Measurements from ENCODE around the gene APBA1. TPM values are rescaled to one million over a fixed set of nuclear protein-coding genes. Genes with fewer than 3 reads are reported as not detected.

APBA1 gene
- total and polyA plus RNA-seq, 9 of the 15 experiments (the other 6 are each of a cell fraction or from before 2014, with no cell fraction given): 0.01 to 0.02 TPM; not detected in 7

DNA sequence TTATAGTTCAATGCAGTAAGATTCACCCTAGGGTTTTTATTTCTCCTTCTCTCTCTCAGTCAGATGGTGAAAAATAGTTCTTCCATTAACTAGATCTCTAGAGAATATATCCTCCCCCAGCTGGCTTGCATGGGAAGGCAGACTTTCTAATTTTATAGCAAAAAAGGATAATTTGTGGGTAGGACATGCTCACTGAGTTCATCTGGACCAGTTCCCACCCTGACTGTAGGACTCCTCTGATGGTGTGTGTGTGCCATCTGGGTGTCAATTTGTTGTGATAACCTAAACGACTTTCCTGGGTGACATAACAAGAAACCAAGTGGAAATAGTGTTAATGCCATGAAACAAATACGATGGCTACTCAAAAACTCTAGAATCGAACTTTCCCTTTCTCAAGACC, 44.9 kb downstream of the APBA1 start:
- POLR2A ChIA-PET: no interaction called here
- DNase-seq (ENCODE audit: extremely low read depth in 1 of 4, low spot score in 3 of 4) (no peak), FAIRE-seq (no peak), ATAC-seq (no peak)
- WGBS (ENCODE audit: insufficient coverage, low coverage, missing lambda C conversion rate): 0% methylated on average over 3 of the region's 3 CpGs
- intact Hi-C loops (cut with micrococcal nuclease): no loop called here
- no peaks in the 10 kb centered on the region for H4K20me1 ChIP-seq (replicated peaks; ENCODE audit: control insufficient read depth, insufficient read depth, low read length)
- in situ Hi-C loops (cut with MboI): no loop called here
- no peak overlapping the region for H3K4me3 ChIP-seq
- H3K9me3 ChIP-seq (replicated peaks; ENCODE audit: control insufficient read depth, insufficient read depth, low read depth, low read length): no peaks in the 10 kb centered on the region
- no peaks in the 10 kb centered on the region for H3K4me1 ChIP-seq (replicated peaks in 1 of 2; ENCODE audit: control insufficient read depth in 2 of 2, insufficient read depth in 2 of 2, low read length in 2 of 2)
- TF ChIP-seq DPF2 (IDR thresholded peaks at IDR 0.05): no peak
- no peak overlapping the region for H3K9ac ChIP-seq (ENCODE audit: insufficient read depth in 1 of 2, low read depth in 2 of 2, low read length in 2 of 2)
- H3K27me3 ChIP-seq (ENCODE audit: control insufficient read depth in 2 of 2, insufficient read depth in 2 of 2, low read length in 2 of 2): no peaks in the 10 kb centered on the region
- no peak overlapping the region for H3K27ac ChIP-seq (ENCODE audit: extremely low read depth, low read depth, low read length)
- H3K36me3 ChIP-seq (ENCODE audit: control insufficient read depth, insufficient read depth, low read length): no peaks in the 10 kb centered on the region
- no peak overlapping the region for H3K4me2 ChIP-seq (ENCODE audit: insufficient read depth, low read length)
- BruUV-seq (replicated peaks): no TSS peak
- CTCF ChIA-PET (ENCODE audit: low intra/inter-chr PET ratio): no interaction called here
- H3K79me2 ChIP-seq (ENCODE audit: control insufficient read depth, insufficient read depth, low read length): no peaks in the 10 kb centered on the region
- H3K9me1 ChIP-seq (ENCODE audit: control insufficient read depth, insufficient read depth, low read length): no peaks in the 10 kb centered on the region
- H2AFZ ChIP-seq (ENCODE audit: low read depth, low read length): no peak overlapping the region

DNA sequence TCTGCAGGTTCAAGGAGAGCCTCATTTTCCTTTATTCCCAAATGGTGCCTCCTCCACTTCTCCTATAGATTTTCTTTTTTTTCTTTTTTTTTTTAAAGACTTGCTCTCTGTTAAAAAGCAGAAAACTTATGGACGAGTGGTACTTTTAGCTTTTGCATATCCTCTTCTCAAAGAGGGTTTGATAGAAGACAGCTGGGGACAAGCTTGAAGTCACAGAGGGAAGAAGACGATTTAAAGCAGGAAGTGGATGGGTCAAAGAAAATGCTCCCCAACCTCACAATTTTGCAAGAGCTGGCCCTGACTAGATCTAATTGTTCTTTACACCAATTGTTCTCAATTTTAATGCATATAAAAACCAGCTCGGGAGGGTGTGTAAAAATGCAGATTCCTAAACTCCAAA, 48.9 kb downstream of the APBA1 start:
- in situ Hi-C loops (cut with MboI): no loop called here
- no peak overlapping the region for H2AFZ ChIP-seq (ENCODE audit: low read depth, low read length)
- no peaks in the 10 kb centered on the region for H3K36me3 ChIP-seq (ENCODE audit: control insufficient read depth, insufficient read depth, low read length)
- H3K4me2 ChIP-seq (ENCODE audit: insufficient read depth, low read length): no peak overlapping the region
- no peaks in the 10 kb centered on the region for H3K9me3 ChIP-seq (replicated peaks; ENCODE audit: control insufficient read depth, insufficient read depth, low read depth, low read length)
- H3K79me2 ChIP-seq (ENCODE audit: control insufficient read depth, insufficient read depth, low read length): no peaks in the 10 kb centered on the region
- DNase-seq (ENCODE audit: extremely low read depth in 1 of 4, low spot score in 3 of 4) (no peak), FAIRE-seq (no peak), ATAC-seq (no peak)
- no peak overlapping the region for H3K27ac ChIP-seq (ENCODE audit: extremely low read depth, low read depth, low read length)
- ChIA-PET CTCF (ENCODE audit: low intra/inter-chr PET ratio) (no interaction called here), POLR2A (no interaction called here)
- 0% methylated on average over 3 of the region's 3 CpGs for WGBS (ENCODE audit: insufficient coverage, low coverage, missing lambda C conversion rate)
- H3K9ac ChIP-seq (ENCODE audit: insufficient read depth in 1 of 2, low read depth in 2 of 2, low read length in 2 of 2): no peak overlapping the region
- no peaks in the 10 kb centered on the region; a peak in 1 of 5 replicates for H3K27me3 ChIP-seq (ENCODE audit: control insufficient read depth in 2 of 2, insufficient read depth in 2 of 2, low read length in 2 of 2)
- intact Hi-C loops (cut with micrococcal nuclease): no loop called here
- H3K9me1 ChIP-seq (ENCODE audit: control insufficient read depth, insufficient read depth, low read length): no peaks in the 10 kb centered on the region
- no peak overlapping the region for H3K4me3 ChIP-seq
- no peaks in the 10 kb centered on the region for H4K20me1 ChIP-seq (replicated peaks; ENCODE audit: control insufficient read depth, insufficient read depth, low read length)
- no TSS peak for BruUV-seq (replicated peaks)
- H3K4me1 ChIP-seq (replicated peaks in 1 of 2; ENCODE audit: control insufficient read depth in 2 of 2, insufficient read depth in 2 of 2, low read length in 2 of 2): no peaks in the 10 kb centered on the region
- TF ChIP-seq, protein P1, sequence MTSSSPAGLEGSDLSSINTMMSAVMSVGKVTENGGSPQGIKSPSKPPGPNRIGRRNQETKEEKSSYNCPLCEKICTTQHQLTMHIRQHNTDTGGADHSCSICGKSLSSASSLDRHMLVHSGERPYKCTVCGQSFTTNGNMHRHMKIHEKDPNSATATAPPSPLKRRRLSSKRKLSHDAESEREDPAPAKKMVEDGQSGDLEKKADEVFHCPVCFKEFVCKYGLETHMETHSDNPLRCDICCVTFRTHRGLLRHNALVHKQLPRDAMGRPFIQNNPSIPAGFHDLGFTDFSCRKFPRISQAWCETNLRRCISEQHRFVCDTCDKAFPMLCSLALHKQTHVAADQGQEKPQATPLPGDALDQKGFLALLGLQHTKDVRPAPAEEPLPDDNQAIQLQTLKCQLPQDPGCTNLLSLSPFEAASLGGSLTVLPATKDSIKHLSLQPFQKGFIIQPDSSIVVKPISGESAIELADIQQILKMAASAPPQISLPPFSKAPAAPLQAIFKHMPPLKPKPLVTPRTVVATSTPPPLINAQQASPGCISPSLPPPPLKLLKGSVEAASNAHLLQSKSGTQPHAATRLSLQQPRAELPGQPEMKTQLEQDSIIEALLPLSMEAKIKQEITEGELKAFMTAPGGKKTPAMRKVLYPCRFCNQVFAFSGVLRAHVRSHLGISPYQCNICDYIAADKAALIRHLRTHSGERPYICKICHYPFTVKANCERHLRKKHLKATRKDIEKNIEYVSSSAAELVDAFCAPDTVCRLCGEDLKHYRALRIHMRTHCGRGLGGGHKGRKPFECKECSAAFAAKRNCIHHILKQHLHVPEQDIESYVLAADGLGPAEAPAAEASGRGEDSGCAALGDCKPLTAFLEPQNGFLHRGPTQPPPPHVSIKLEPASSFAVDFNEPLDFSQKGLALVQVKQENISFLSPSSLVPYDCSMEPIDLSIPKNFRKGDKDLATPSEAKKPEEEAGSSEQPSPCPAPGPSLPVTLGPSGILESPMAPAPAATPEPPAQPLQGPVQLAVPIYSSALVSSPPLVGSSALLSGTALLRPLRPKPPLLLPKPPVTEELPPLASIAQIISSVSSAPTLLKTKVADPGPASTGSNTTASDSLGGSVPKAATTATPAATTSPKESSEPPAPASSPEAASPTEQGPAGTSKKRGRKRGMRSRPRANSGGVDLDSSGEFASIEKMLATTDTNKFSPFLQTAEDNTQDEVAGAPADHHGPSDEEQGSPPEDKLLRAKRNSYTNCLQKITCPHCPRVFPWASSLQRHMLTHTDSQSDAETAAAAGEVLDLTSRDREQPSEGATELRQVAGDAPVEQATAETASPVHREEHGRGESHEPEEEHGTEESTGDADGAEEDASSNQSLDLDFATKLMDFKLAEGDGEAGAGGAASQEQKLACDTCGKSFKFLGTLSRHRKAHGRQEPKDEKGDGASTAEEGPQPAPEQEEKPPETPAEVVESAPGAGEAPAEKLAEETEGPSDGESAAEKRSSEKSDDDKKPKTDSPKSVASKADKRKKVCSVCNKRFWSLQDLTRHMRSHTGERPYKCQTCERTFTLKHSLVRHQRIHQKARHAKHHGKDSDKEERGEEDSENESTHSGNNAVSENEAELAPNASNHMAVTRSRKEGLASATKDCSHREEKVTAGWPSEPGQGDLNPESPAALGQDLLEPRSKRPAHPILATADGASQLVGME (CRISPR knock-in tag; IDR thresholded peaks at IDR 0.05): no peak
- TF ChIP-seq STAG1 (CRISPR knock-in tag; IDR thresholded peaks at IDR 0.05; ENCODE audit: borderline replicate concordance) (no peak), PCBP2 (IDR thresholded peaks at IDR 0.05; ENCODE audit: low read depth, low read length, poor library complexity, severe bottlenecking) (no peak)
